Raji (cell line): ENCODE measurements around the gene SRPK2.

Source experiments
- POLR2A ChIP-seq: IDR thresholded peaks from 2 replicates; pipeline ENCODE4 v1.6.1; 2011; ENCODE audit warnings: low read depth, low read length, control low read depth; ENCODE audit not compliant: insufficient read depth

The SRPK2 gene

GRCh38 chr7:105222953-105223352 is 165.8 kb downstream of the SRPK2 start:
- no peak for TF ChIP-seq POLR2A

GRCh38 chr7:105219771-105220160 is 169.0 kb downstream of the SRPK2 start:
- no peak for TF ChIP-seq POLR2A

- TF ChIP-seq POLR2A: no peak
These were observed 169.6 kb downstream of the SRPK2 start for GRCh38 chr7:105218939-105219770.

GRCh38 chr7:105218215-105218614 is 170.5 kb downstream of the SRPK2 start:
- TF ChIP-seq POLR2A: no peak

GRCh38 chr7:105216786-105217185 is 171.9 kb downstream of the SRPK2 start:
- TF ChIP-seq POLR2A: no peak

- TF ChIP-seq POLR2A: no peak
These were observed 172.9 kb downstream of the SRPK2 start for GRCh38 chr7:105215821-105216220.

GRCh38 chr7:105215182-105215581 is 173.5 kb downstream of the SRPK2 start:
- no peak for TF ChIP-seq POLR2A

GRCh38 chr7:105213611-105214010 is 175.1 kb downstream of the SRPK2 start:
- TF ChIP-seq POLR2A: no peak

- no peak for TF ChIP-seq POLR2A
These were observed 176.5 kb downstream of the SRPK2 start for GRCh38 chr7:105212212-105212611.

- no peak for TF ChIP-seq POLR2A
These were observed 178.0 kb downstream of the SRPK2 start for GRCh38 chr7:105210721-105211205.

GRCh38 chr7:105209870-105210269 is 178.9 kb downstream of the SRPK2 start:
- no peak for TF ChIP-seq POLR2A

- TF ChIP-seq POLR2A: no peak
These were observed 179.3 kb downstream of the SRPK2 start for GRCh38 chr7:105209433-105209832.

GRCh38 chr7:105206985-105207384 is 181.7 kb downstream of the SRPK2 start:
- no peak for TF ChIP-seq POLR2A

- TF ChIP-seq POLR2A: no peak
These were observed 183.0 kb downstream of the SRPK2 start for GRCh38 chr7:105205592-105206237.

GRCh38 chr7:105204953-105205352 is 183.8 kb downstream of the SRPK2 start:
- TF ChIP-seq POLR2A: no peak

- TF ChIP-seq POLR2A: no peak
These were observed 184.2 kb downstream of the SRPK2 start for GRCh38 chr7:105204520-105204919.

- TF ChIP-seq POLR2A: no peak
These were observed 186.1 kb downstream of the SRPK2 start for GRCh38 chr7:105202616-105203015.

- no peak for TF ChIP-seq POLR2A
These were observed 189.3 kb downstream of the SRPK2 start for GRCh38 chr7:105199386-105199785.
